Measurements from ENCODE around the gene MTG2. TPM values are rescaled to one million over a fixed set of nuclear protein-coding genes. Genes with fewer than 3 reads are reported as not detected.

Gene MTG2
- total and polyA plus RNA-seq, 10 of the 15 experiments (the other 5 are each of a cell fraction or from before 2014, with no cell fraction given) = 6.2 to 52.4 (median 34.3) TPM

GRCh38 chr20:62230276-62230675 is 47.4 kb downstream of the MTG2 start:
- FAIRE-seq = no peak

DNA sequence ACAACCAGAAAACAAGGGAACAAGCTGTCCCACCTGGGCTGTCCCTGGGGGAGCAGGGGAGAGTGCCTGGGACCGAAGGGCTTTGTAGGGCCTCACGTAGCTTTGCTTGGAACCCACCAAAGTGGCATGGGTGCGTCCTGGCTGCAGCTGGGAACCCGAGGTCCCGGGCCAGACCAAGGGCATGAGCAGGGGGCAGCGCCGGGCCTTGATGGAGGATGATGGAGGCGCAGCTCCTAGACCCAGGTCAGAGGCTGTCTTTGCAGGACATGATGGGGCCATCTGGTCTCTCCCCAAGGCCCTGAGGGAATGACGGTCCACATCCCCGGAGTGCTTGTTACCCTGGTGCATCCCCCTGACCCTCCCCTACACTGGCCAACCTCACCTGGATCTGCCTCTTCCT is 47.9 kb downstream of the MTG2 start:
- Histone ChIP-seq H3K36me3 (ENCODE audit: control insufficient read depth in 2 of 2, insufficient read depth in 2 of 2, low read length in 1 of 2) (no peaks in the 10 kb centered on the region), H3K79me2 (ENCODE audit: control insufficient read depth, insufficient read depth, low read length) (no peaks in the 10 kb centered on the region), H3K27me3 (replicated peaks in 1 of 2; ENCODE audit: control insufficient read depth in 2 of 2, insufficient read depth in 2 of 2, low read length in 1 of 2) (no peaks in the 10 kb centered on the region; a peak in 1 of 4 replicates), H3K9me3 (replicated peaks; ENCODE audit: control insufficient read depth, insufficient read depth, low read length) (no peaks in the 10 kb centered on the region; the same call in 2 of the 3 replicates), H3K27ac (ENCODE audit: control insufficient read depth, insufficient read depth) (no peak overlapping the region), H4K20me1 (ENCODE audit: control insufficient read depth, insufficient read depth) (no peaks in the 10 kb centered on the region), H3K4me2 (ENCODE audit: control insufficient read depth, insufficient read depth) (no peak overlapping the region), H3K9ac (ENCODE audit: control insufficient read depth, insufficient read depth, low read length) (no peak overlapping the region), H2AFZ (ENCODE audit: control insufficient read depth, low read depth, low read length) (no peak overlapping the region), H3K4me1 (ENCODE audit: control insufficient read depth, insufficient read depth, low read length) (no peaks in the 10 kb centered on the region), H3K4me3 (no peak overlapping the region)
- FAIRE-seq (no peak), ATAC-seq (no peak), DNase-seq (ENCODE audit: low read depth, low spot score) (no peak)
- RAD21 ChIA-PET (ENCODE audit: unreplicated experiment) = no interaction called here
- POLR2A ChIA-PET = no interaction called here
- SMC1A ChIA-PET (ENCODE audit: uncharacterized antibody, unreplicated experiment) = no interaction called here
- in situ Hi-C loops (cut with MboI) (no loop called here), intact Hi-C loops (cut with micrococcal nuclease; ENCODE audit: unreplicated experiment) (no loop called here)
- no TSS peak for BruUV-seq (replicated peaks)
- CTCF ChIA-PET = no interaction called here
- 70% methylated on average over 10 of the region's 10 CpGs for WGBS (ENCODE audit: insufficient coverage, insufficient replicate concordance, low lambda C conversion rate, missing lambda C conversion rate)
- no peak for TF ChIP-seq NFYA (IDR thresholded peaks at IDR 0.05; ENCODE audit: borderline replicate concordance, low read depth, low read length)
- TF ChIP-seq, protein P1, sequence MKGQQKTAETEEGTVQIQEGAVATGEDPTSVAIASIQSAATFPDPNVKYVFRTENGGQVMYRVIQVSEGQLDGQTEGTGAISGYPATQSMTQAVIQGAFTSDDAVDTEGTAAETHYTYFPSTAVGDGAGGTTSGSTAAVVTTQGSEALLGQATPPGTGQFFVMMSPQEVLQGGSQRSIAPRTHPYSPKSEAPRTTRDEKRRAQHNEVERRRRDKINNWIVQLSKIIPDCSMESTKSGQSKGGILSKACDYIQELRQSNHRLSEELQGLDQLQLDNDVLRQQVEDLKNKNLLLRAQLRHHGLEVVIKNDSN (IDR thresholded peaks at IDR 0.05; ENCODE audit: borderline replicate concordance, extremely low read length, insufficient read depth, low read depth, low read length) = no peak
- TF ChIP-seq BCLAF1 (IDR thresholded peaks at IDR 0.05) = no peak
- no peak for TF ChIP-seq EGR1 (IDR thresholded peaks at IDR 0.05; ENCODE audit: borderline replicate concordance in 1 of 2, low read depth in 2 of 2, low read length in 2 of 2)
- TF ChIP-seq PKNOX1 (IDR thresholded peaks at IDR 0.05) = no peak
- no peak for TF ChIP-seq RCOR1 (conservative IDR thresholded peaks at IDR 0.05; ENCODE audit: low read depth, low read length)
- TF ChIP-seq ETV6 (conservative IDR thresholded peaks at IDR 0.05 in 1 of 2, IDR thresholded peaks at IDR 0.05 in 1 of 2; ENCODE audit: borderline replicate concordance in 1 of 2, low read depth in 1 of 2) = no peak

More at GRCh38 chr20:62230276-62230675, 47.4 kb downstream of the MTG2 start:
- Histone ChIP-seq H3K4me2 (ENCODE audit: control insufficient read depth, insufficient read depth) (no peak overlapping the region), H3K36me3 (ENCODE audit: control insufficient read depth in 2 of 2, insufficient read depth in 2 of 2, low read length in 1 of 2) (no peaks in the 10 kb centered on the region), H3K9ac (ENCODE audit: control insufficient read depth, insufficient read depth, low read length) (no peak overlapping the region), H3K27me3 (replicated peaks in 1 of 2; ENCODE audit: control insufficient read depth in 2 of 2, insufficient read depth in 2 of 2, low read length in 1 of 2) (no peaks in the 10 kb centered on the region; a peak in 2 of 4 replicates), H3K9me3 (replicated peaks; ENCODE audit: control insufficient read depth, insufficient read depth, low read length) (no peaks in the 10 kb centered on the region; the same call in 2 of the 3 replicates), H2AFZ (ENCODE audit: control insufficient read depth, low read depth, low read length) (no peak overlapping the region), H4K20me1 (ENCODE audit: control insufficient read depth, insufficient read depth) (no peaks in the 10 kb centered on the region), H3K27ac (ENCODE audit: control insufficient read depth, insufficient read depth) (no peak overlapping the region), H3K4me3 (no peak overlapping the region), H3K4me1 (ENCODE audit: control insufficient read depth, insufficient read depth, low read length) (no peaks in the 10 kb centered on the region), H3K79me2 (ENCODE audit: control insufficient read depth, insufficient read depth, low read length) (no peaks in the 10 kb centered on the region)
- DNase-seq (ENCODE audit: low read depth, low spot score) (no peak), ATAC-seq (no peak)
- intact Hi-C loops (cut with micrococcal nuclease; ENCODE audit: unreplicated experiment) = no loop called here
- WGBS (ENCODE audit: insufficient coverage, insufficient replicate concordance, low lambda C conversion rate, missing lambda C conversion rate) = 74% methylated on average over 2 of the region's 2 CpGs
- in situ Hi-C loops (cut with MboI) = no loop called here
- BruUV-seq (replicated peaks) = no TSS peak
- RAD21 ChIA-PET (ENCODE audit: unreplicated experiment) = no interaction called here
- SMC1A ChIA-PET (ENCODE audit: uncharacterized antibody, unreplicated experiment) = no interaction called here
- TF ChIP-seq NR2C1 (IDR thresholded peaks at IDR 0.05) = no peak
- TF ChIP-seq, protein P2, sequence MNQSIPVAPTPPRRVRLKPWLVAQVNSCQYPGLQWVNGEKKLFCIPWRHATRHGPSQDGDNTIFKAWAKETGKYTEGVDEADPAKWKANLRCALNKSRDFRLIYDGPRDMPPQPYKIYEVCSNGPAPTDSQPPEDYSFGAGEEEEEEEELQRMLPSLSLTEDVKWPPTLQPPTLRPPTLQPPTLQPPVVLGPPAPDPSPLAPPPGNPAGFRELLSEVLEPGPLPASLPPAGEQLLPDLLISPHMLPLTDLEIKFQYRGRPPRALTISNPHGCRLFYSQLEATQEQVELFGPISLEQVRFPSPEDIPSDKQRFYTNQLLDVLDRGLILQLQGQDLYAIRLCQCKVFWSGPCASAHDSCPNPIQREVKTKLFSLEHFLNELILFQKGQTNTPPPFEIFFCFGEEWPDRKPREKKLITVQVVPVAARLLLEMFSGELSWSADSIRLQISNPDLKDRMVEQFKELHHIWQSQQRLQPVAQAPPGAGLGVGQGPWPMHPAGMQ (IDR thresholded peaks at IDR 0.05; ENCODE audit: borderline replicate concordance) = 0 out of 2 replicates have a peak, but pooled peaks have one; percentile 29
- POLR2A ChIA-PET = no interaction called here
- CTCF ChIA-PET = no interaction called here

Data from GM12878 (cell line).